LNCaP clone FGC (cell line): ENCODE measurements around the gene CAMK1.

ENCODE experiments used
- DNase-seq: peaks from one replicate; pipeline ENCODE4 v3.0.0-alpha.2; 2011; ENCODE audit warnings: low read depth
- H3K4me3 ChIP-seq: 2 replicates; pipeline ENCODE4 v1.5.1; 2011; ENCODE audit warnings: mild to moderate bottlenecking, low read depth, low read length, control low read depth
- CTCF ChIP-seq: IDR thresholded peaks from 2 replicates; pipeline ENCODE4 v1.5.1; 2012; ENCODE audit warnings: mild to moderate bottlenecking; ENCODE audit not compliant: control insufficient read depth, insufficient read depth; ENCODE audit errors: extremely low read depth

CAMK1 gene

GRCh38 chr3:9744162-9744561, 25.6 kb downstream of the CAMK1 start:
- no peak for TF ChIP-seq CTCF
- H3K4me3 ChIP-seq: no peak overlapping the region
- DNase-seq: no peak

- no peak overlapping the region for H3K4me3 ChIP-seq
- DNase-seq: no peak
- no peak for TF ChIP-seq CTCF
Measured at GRCh38 chr3:9743548-9743947, 26.2 kb downstream of the CAMK1 start.

- TF ChIP-seq CTCF: no peak
- DNase-seq: no peak
Measured at GRCh38 chr3:9742560-9742959, 27.2 kb downstream of the CAMK1 start.

GRCh38 chr3:9739181-9739580, 30.6 kb downstream of the CAMK1 start:
- no peak for TF ChIP-seq CTCF
- no peak overlapping the region for H3K4me3 ChIP-seq
- DNase-seq: no peak

More at GRCh38 chr3:9742560-9742959, 27.2 kb downstream of the CAMK1 start:
- no peak overlapping the region for H3K4me3 ChIP-seq

GRCh38 chr3:9736831-9737230, 32.9 kb downstream of the CAMK1 start:
- H3K4me3 ChIP-seq: no peak overlapping the region
- no peak for TF ChIP-seq CTCF
- no peak for DNase-seq

GRCh38 chr3:9732740-9733115, 37.0 kb downstream of the CAMK1 start:
- H3K4me3 ChIP-seq: peak overlapping the region; percentile 97
- no peak for TF ChIP-seq CTCF
- DNase-seq: no peak

GRCh38 chr3:9732080-9732739, 37.5 kb downstream of the CAMK1 start:
- DNase-seq: no peak
- no peak for TF ChIP-seq CTCF
- H3K4me3 ChIP-seq: peak overlapping the region; percentile 97
